Measurements from ENCODE around the gene FCMR. TPM values are rescaled to one million over a fixed set of nuclear protein-coding genes. Genes with fewer than 3 reads are reported as not detected.

Gene FCMR
- total RNA-seq, 1 donor from 2014 or later = 8.4 TPM

DNA sequence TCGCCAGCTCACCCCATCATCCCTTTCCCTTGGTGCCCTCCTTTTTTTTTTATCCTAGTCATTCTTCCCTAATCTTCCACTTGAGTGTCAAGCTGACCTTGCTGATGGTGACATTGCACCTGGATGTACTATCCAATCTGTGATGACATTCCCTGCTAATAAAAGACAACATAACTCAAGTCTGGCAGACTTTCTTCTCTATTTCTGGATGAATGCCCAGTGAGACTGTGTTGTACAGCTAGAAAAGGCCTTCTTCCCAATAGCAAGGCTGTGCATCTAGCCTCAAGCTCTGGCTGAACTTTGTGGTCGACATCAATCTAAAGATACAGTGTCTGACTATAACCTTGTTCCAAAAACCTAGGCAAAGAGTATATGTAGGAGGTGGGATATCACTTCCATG is 18.1 kb downstream of the FCMR start:
- TF ChIP-seq, protein P1, sequence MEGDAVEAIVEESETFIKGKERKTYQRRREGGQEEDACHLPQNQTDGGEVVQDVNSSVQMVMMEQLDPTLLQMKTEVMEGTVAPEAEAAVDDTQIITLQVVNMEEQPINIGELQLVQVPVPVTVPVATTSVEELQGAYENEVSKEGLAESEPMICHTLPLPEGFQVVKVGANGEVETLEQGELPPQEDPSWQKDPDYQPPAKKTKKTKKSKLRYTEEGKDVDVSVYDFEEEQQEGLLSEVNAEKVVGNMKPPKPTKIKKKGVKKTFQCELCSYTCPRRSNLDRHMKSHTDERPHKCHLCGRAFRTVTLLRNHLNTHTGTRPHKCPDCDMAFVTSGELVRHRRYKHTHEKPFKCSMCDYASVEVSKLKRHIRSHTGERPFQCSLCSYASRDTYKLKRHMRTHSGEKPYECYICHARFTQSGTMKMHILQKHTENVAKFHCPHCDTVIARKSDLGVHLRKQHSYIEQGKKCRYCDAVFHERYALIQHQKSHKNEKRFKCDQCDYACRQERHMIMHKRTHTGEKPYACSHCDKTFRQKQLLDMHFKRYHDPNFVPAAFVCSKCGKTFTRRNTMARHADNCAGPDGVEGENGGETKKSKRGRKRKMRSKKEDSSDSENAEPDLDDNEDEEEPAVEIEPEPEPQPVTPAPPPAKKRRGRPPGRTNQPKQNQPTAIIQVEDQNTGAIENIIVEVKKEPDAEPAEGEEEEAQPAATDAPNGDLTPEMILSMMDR (IDR thresholded peaks at IDR 0.05; ENCODE audit: unreplicated experiment) = no peak
- no peak for DNase-seq (ENCODE audit: low spot score)
- Mint-ChIP-seq H3K36me3 (ENCODE audit: low read depth, unreplicated experiment) (peaks cover 9% of the 10 kb centered on the region), H3K4me3 (ENCODE audit: unreplicated experiment) (no peak overlapping the region), H3K27ac (ENCODE audit: unreplicated experiment) (no peak overlapping the region), H3K27me3 (ENCODE audit: unreplicated experiment) (peaks cover 6% of the 10 kb centered on the region), H3K9me3 (ENCODE audit: unreplicated experiment) (no peaks in the 10 kb centered on the region), H3K4me1 (ENCODE audit: unreplicated experiment) (peaks cover 21% of the 10 kb centered on the region)

- no peak overlapping the region for H3K4me3 Mint-ChIP-seq (ENCODE audit: unreplicated experiment)
- H3K4me1 Mint-ChIP-seq (ENCODE audit: unreplicated experiment) = peaks cover 16% of the 10 kb centered on the region
- H3K27ac Mint-ChIP-seq (ENCODE audit: unreplicated experiment) = no peak overlapping the region
- peaks cover 6% of the 10 kb centered on the region for H3K27me3 Mint-ChIP-seq (ENCODE audit: unreplicated experiment)
- peaks cover 9% of the 10 kb centered on the region for H3K36me3 Mint-ChIP-seq (ENCODE audit: low read depth, unreplicated experiment)
- no peak for DNase-seq (ENCODE audit: low spot score)
- TF ChIP-seq, protein P1 (IDR thresholded peaks at IDR 0.05; ENCODE audit: unreplicated experiment) = no peak
- no peaks in the 10 kb centered on the region for H3K9me3 Mint-ChIP-seq (ENCODE audit: unreplicated experiment)
Observed at GRCh38 chr1:206902702-206903101, 19.0 kb downstream of the FCMR start.

DNA sequence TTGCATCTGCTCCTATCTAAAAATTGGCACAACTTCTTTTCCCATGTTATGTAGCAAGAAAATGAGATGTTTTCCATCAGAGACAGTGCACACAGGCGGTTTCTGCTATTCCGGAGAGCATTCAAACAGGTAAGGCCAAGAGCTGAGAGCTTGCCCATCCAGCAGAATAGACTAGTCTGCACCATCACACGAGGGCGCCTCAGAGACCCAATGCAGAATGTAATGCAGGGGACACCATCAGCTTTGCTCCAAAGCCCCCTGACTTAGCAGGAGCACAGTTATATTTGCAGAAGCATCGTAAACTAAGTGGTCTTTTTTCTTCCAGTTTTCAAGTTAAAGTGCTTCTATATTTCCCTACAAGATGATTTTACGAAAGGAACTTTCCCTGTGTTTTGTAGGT is 19.8 kb downstream of the FCMR start:
- Mint-ChIP-seq H3K27ac (ENCODE audit: unreplicated experiment) (no peak overlapping the region), H3K4me3 (ENCODE audit: unreplicated experiment) (no peak overlapping the region), H3K27me3 (ENCODE audit: unreplicated experiment) (peaks cover 6% of the 10 kb centered on the region), H3K4me1 (ENCODE audit: unreplicated experiment) (peaks cover 16% of the 10 kb centered on the region), H3K9me3 (ENCODE audit: unreplicated experiment) (no peaks in the 10 kb centered on the region), H3K36me3 (ENCODE audit: low read depth, unreplicated experiment) (peaks cover 9% of the 10 kb centered on the region)
- TF ChIP-seq, protein P1 (IDR thresholded peaks at IDR 0.05; ENCODE audit: unreplicated experiment) = no peak
- no peak for DNase-seq (ENCODE audit: low spot score)

DNA sequence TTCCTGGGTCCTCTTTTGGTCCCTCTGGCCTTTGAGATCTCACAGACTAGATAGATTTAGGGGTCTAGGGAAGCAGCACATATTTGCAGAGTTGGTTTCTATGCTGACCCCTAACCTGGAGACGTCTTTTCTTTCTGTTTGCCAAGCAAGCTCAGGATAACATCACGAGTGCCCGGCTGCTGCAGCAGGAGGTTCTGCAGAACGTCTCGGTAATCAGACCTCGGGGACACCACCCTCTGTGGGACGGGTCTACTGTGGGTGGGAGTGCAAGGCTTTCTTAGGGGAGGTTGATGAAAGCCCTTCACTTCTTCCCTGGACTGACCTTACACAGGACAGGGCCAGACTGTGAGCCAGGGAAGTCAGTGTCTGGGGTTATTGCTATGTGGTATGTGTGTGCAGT is 21.6 kb downstream of the FCMR start:
- DNase-seq (ENCODE audit: low spot score) = no peak
- Mint-ChIP-seq H3K4me1 (ENCODE audit: unreplicated experiment) (peaks cover 14% of the 10 kb centered on the region), H3K9me3 (ENCODE audit: unreplicated experiment) (no peaks in the 10 kb centered on the region), H3K4me3 (ENCODE audit: unreplicated experiment) (no peak overlapping the region), H3K36me3 (ENCODE audit: low read depth, unreplicated experiment) (peaks cover 13% of the 10 kb centered on the region), H3K27me3 (ENCODE audit: unreplicated experiment) (peaks cover 4% of the 10 kb centered on the region), H3K27ac (ENCODE audit: unreplicated experiment) (no peak overlapping the region)
- TF ChIP-seq, protein P1 (IDR thresholded peaks at IDR 0.05; ENCODE audit: unreplicated experiment) = no peak

DNA sequence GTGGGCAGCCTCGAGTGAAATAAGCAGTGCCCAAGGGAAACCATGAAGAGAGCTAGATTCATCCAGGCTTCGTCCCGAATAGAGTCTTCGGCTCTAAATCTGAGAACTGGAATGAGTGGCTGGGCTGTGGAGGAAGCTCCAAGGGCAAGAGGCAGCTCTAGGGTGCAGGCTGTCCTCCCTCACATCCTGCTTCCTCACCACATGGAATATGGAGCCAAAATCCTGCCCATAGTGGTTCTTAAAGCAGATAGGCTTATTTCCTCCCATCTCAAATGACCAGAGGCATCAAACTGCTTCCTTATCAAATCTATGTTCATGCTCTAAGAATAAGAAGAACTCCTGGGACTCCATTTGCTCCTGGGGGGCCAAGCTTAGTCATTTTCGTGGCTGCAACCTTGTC is 22.0 kb downstream of the FCMR start:
- Mint-ChIP-seq H3K27me3 (ENCODE audit: unreplicated experiment) (peaks cover 4% of the 10 kb centered on the region), H3K4me3 (ENCODE audit: unreplicated experiment) (no peak overlapping the region), H3K36me3 (ENCODE audit: low read depth, unreplicated experiment) (peaks cover 13% of the 10 kb centered on the region), H3K27ac (ENCODE audit: unreplicated experiment) (no peak overlapping the region), H3K9me3 (ENCODE audit: unreplicated experiment) (no peaks in the 10 kb centered on the region), H3K4me1 (ENCODE audit: unreplicated experiment) (peaks cover 11% of the 10 kb centered on the region)
- no peak for DNase-seq (ENCODE audit: low spot score)
- TF ChIP-seq, protein P1 (IDR thresholded peaks at IDR 0.05; ENCODE audit: unreplicated experiment) = no peak

All from endothelial cell (in vitro differentiated cells).